NCI-H82 treated with DMSO at 0.1 percent for 48 hours (cell line): ENCODE measurements around the gene TUBGCP3.

Experiments
- DNase-seq: peaks from one replicate; lab custom pipeline; 2025; ENCODE audit not compliant: unreplicated experiment; lab: John Stamatoyannopoulos, UW

TUBGCP3 gene

DNA sequence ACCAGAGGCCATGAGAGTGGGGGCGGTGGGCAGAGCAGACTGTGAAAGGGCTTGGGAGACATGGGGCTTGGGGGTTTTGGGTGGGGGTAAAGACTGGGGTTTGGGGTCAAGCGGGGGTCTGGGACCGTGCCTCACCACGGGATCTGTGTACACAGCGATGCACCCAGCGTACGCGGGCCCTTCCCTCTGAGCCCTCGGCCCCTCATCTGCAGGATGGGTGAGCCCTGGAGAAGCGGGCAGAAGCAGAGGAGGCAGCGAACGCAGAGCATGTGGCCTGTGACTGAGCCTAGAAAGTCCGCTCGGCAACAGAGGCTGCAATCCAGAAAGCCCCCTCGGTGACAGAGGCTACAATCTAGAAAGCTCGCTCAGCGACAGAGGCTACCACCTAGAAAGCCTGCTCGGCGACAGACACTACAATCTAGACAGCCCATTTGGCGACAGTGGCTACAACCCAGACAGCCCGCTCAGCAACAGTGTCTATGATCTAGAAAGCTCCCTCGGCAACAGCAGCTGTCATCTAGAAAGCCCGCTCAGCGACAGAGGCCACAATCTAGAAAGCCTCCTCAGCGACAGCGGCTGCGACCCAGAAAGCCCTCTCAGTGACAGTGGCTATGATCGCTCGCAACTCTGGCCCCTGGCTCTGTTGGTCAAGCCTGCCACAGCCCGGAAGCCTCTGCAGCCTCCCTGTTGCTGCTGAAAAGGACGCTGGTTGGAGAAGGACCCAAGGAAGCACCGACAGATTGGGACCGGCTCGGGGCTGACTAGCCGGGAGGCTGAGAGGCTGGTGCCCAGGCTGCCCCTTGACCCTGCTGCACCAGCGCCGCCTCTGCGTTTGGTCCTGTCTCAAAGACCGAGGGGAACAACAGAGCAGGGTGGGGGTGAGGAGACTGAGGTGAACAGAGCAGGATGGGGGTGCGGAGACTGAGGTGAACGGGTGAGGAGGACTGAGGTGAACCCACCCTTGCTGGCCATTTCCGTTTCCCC lies 143.2 kb downstream of the TUBGCP3 start:
- no peak for DNase-seq

DNA sequence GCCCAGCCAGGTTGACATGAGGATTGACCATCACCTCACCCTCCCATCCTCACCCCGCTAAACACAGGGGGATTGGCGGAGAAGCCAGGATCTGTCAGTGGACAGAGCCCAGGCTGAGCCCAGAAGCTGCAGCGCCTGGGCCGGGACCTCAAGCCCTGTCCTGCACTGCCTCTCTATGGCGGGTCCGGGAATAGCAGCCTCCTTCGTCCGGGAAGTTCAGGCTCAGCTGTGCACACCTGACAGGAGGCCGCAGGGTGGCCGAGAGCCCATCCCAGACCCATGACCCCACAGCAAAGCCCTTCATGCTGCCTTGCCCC lies 144.0 kb downstream of the TUBGCP3 start:
- peak; percentile 20 for DNase-seq

DNA sequence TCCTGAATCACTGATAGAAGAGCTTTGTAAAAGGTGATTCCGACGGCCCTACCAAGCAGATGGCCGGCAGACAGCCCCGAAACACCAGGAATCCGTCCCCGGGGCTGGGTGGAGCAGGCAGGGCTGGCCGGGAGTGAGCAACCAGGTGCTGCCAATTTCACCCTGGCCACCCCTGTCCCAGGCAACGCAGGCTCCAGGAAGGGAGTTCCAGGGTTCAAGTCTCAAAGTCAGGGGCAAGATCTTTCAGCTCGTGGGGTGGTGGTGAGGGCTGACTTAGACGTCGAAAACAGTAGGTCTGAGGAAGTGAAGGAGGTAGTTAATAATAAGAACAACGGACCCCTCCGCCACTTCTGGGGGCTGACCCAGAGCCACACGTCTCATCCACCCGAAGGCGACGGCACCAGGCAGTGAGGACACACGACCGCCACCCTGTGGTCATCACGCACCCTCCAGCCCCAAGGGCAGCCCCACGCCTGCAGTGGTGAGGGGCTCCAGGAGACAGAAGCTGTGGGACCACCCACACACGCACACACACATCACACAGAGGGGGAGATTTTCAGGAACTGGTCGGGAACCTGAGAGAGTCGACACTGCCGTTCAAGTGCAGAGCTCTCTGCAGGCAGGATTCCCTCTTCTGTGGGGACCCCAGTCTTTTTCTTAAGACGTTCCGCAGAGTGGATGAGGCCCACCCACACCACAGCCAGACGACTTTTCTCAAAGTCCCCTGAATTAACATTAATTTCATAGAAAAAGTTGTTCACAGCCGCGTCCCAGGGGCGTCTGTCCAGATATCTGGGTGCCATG lies 144.6 kb downstream of the TUBGCP3 start:
- DNase-seq: no peak

DNA sequence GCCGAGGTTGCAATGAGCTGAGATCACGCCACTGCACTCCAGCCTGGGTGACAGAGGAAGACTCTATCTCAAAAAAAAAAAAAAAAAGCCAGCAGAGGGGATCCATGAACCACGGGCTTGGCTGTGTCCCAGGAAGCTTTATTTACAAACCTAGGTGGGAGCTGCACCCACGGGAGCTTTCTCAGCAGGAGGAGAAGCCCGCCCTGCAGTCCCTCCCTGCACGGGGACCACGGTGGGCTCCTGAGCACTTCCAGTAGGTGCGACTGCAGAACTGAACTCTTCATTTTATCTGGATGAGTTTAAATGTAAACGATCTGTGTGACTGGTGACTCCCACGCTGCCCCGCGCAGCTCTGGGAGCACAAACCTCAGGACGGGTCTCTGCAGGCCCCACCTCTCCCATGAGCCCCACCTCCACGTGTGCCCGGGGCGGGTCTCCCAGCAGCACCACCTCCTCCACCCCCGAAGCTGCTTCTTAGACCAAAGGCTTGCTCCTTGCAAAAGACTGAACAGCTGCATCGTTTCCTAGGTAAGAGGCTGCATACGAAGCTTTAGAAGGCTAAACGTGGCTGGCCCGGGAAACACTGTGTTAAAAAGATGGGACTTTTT lies 145.4 kb downstream of the TUBGCP3 start:
- no peak for DNase-seq

DNA sequence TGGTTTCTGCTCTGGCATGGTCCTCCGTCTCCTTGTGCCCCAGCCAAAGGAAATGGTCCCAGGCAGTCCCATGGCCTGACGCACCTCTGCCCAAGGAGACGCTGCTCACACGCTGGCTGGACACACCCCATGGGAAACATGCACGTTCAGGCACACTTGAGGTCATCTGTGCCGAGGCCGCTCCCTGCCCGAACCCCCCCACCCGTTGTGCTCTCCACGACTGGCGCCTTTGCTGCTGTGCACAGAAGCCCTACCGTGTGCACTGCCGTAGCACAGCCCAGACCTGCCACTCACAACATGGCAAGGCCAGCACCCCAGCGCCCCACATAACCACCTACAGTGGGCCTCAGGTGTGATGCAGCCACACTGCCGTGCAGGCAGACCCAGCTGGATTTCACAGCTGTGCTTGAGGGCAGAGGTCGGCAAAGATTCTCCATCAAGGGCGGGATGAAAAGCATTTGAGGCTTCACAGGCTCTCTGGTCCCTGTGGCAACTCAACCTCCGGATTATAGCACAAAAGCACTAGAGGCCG lies 146.1 kb downstream of the TUBGCP3 start:
- DNase-seq: no peak

DNA sequence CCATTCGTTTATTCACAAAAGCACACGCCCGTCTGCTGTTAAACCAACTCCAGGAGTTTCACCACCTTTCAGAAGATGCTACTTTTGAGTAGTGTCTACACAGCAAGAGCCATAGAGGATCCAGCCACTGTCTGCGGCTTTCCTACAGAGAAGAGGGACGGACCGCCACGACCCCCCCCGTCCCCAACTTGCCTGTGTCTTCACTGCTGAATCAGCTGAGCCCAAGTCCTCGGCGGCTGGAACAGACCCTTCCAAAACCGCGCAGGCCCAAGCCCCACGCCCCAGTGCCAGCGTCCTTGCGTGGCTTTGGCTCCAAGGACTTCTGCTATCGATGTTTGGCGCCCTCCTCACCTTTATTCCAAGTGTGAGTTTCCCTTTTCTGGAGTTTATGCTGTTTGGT lies 146.7 kb downstream of the TUBGCP3 start:
- no peak for DNase-seq

DNA sequence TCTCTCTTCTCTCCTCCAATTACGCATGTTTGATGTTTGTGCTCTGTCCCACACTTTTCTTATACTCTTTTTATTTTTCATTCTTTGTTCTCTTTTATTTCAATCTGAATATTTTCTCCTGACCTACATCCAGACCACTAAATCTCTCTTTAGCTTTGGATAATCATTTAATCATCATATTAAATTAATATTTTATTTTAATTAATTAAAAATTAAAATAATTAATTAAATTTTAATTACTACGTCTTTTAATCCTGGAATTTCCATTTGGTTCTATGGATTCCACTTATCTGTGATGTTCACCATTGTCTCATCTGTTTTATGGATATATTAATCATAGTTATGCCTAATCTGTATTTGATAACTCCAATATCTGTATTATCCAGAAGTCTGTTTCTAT lies 149.4 kb downstream of the TUBGCP3 start:
- DNase-seq: no peak

DNA sequence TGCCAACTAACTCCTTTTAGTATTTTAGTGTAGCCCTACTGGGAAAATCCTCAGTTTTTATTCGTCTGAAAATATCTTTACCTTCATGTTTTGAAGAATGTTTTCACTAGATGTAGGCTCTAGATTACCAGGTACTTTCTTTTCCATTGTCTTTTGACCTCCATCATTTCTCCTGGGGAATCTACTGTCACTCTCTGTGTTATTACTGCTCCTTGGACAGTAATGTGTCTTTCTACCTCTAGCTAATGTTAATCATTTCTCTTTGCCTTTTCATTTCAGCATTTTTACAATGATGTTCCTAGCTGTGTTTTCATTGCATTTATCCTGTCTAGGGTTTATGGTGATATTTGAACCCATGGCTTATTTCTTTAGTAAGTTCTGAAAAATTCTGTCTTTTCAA lies 149.9 kb downstream of the TUBGCP3 start:
- DNase-seq: no peak

DNA sequence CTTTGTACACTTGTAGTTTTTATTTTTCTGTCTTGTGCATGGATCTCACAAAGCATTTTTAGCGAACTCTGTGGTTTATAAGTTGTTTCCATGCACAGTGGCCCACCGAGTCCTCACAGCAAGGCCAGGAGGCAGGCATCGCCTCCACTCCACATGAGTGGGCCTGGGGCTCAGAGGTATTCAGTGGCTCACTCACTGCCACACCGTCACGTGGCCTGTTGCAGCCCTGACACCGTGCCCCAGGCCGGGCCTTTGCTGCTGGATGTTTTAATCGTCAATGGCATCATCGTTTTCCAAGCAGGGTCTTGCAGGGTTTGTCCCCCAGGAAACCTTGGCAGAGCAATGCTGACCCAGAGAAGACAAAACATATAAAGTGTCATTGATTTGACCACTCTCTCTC lies 152.0 kb downstream of the TUBGCP3 start:
- no peak for DNase-seq
